ENCODE results near the gene SUV39H2.
"Not testable (repeated sequence)": the region's sequence is repeated elsewhere in the genome, so short reads cannot be mapped to it uniquely, and the experiment has no call there.

SUV39H2 gene

DNA sequence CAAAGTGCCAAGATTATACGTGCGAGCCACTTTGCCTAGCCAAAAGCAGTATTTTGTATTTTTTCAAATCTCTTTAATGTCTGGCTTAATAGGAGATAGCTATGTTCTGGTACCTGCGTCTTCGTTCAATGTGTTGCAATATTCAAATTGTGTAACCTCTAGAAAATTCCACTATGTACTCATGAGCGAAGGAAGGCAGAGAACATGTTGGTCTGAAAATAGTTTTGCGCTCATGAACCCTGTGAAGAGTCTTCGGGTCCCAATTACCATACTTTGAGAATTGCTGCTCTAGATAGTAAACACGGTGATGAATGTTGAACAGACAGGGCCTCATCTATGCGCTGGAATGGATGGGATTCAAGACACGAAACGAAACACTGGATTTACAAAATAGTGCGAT, 2.7 kb upstream of the SUV39H2 start:
- FAIRE-seq (no peak), DNase-seq (ENCODE audit: low spot score) (no peak)

DNA sequence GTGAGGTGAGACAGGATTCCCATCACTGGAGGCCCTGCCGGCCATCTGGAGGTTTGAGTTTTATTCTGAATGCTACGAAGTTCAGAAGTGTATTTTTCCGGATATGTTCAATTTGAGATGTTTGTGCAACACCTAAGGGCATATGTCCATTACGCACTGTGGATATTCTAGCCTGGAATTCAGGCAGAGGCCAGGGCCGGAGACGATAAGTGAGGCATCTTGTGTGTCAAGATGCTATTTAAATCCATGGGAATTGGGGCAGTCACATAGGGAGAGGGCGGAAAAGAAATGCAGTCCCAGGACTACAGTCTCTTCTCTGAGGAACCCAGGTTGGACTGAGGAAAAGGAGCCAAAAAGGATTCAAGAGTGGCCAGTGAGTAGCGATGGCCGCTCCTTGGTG, 1.9 kb upstream of the SUV39H2 start:
- no peak for DNase-seq (ENCODE audit: low spot score)
- FAIRE-seq, result no peak

DNA sequence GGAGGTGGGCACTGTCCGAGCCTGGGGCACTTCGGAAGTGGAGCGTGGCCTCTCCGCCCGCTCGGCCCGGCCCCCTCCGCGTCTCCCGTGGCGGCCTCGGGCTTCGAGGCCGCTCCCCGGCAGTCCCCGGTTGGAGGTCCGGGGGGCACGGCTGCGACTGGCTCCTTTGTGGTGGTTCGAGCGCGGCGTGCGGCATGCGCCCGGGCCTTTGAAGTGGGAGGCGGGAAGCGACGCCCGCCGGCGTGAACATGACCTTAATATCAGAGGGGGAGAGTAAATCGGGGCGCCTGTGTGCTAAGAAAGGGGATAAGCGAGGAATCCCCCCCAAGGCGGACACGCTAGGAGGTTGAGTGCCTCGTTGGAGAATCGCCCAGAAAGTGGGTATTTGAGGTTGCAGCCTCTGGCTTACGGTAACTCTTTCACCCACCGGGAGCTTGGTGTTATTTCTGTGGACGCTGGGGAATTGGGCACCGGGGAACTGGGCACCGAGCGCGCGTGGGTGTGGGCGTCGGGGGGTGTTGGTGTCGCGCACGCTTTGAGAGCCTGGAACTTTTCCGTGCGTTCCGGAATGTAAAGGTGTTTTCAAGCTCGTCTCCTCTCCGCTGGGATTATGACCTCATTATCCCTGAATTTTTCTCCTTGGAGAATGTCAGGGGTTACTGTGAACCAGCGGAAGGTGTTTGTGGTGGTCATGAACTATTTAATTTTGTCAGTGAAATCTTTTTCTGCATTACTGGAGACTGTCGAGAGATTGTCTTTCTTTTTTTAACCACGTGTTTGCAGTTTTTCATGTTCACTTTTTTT, 660 bp downstream of the SUV39H2 start:
- DNase-seq (ENCODE audit: low spot score), result peak; percentile 26
- FAIRE-seq, result no peak

DNA sequence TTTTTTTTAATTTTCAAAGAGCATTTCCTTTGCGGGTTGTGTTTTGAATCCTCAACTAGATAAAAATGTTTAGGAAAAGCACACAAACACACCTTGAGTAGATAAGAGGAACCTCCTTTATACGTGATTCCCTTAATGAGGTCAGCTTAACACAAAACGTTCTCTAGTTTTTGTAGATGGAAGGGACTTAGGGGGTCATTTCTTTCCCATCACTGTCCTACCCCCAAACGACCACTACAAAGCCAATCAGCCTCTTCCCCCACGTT, 1.2 kb downstream of the SUV39H2 start:
- DNase-seq (ENCODE audit: low spot score), result peak; percentile 7
- no peak for FAIRE-seq

DNA sequence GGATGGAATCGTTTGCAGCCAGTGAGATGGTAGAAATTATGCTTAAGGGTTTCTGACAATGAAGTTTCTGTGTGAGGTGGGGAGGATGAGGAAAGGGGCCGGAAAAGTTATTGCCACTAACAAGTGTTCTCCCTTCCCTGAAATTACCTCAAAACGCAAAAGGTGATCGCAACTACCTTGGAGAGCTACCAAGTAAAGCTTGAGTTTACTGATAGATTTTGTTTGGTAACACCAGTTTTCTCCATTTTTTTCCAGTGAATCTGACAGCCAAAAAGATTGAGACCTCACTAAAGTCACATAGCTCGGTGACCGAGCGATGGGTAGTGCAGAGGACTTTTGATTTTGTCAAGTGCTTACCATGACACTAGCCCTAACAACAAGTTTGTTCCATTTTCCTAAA, 1.6 kb downstream of the SUV39H2 start:
- no peak for FAIRE-seq

DNA sequence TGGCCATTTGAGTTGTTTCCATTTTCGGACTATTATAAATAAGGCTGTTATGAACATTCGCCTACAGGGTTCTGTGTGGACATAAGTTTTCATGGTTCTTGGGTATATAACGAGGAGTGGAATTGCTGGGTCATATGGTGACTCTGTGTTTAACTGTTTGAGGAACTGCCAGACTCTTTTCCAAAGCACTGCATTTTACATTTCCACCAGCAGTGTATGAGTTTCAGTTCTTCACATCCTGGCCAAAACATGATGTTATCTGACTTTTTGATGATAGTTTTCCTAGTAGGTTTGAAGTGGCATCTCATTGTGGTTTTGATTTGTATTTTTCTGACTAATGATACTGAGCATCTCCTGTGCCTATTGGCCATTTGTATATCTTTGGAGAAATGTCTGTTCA, 5.4 kb downstream of the SUV39H2 start:
- no peak for FAIRE-seq
- no peak for DNase-seq (ENCODE audit: low spot score)

More for the DNA sequence above, 1.6 kb downstream of the SUV39H2 start:
- peak; percentile 12 for DNase-seq (ENCODE audit: low spot score)

DNA sequence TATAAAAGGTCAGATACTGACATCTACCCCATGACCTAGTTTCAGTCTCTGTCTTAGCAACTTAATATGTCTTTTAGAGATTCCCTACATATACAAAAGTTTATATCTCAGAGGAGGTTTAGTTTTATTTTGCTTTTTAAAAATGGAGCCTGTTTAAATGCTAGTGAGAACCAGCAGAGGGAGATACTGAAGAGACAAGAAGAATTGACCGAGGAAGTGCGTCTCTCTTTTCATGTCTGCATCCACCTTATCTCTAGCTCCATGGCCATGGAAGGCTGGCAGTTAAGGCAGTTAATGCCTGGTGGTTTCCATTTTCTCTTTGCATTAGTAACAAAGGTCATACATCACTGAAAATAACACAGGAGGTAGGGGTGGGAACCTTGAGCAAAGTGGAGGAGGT, 10.7 kb downstream of the SUV39H2 start:
- DNase-seq (ENCODE audit: low spot score) (no peak), FAIRE-seq (no peak)

DNA sequence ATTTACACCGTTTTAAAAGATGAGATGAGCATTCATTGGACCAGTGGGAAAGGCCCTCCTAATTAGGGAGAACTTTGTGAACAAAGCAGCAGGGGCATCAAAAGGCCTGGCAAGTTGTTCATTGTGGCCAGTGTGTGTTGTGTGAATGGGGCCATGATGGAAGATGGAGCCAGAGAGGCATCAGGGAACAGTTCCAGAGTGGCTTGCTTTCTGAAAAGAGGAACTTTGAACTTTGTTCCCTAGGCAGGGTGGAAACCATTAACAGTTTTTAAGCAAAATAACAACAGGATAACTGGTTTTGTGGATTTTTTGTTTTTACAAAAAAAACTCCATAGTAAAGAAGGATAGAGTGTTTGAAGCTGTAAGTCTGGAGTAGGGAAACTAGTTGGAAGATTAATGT, 12.5 kb downstream of the SUV39H2 start:
- FAIRE-seq (no peak), DNase-seq (ENCODE audit: low spot score) (no peak)

DNA sequence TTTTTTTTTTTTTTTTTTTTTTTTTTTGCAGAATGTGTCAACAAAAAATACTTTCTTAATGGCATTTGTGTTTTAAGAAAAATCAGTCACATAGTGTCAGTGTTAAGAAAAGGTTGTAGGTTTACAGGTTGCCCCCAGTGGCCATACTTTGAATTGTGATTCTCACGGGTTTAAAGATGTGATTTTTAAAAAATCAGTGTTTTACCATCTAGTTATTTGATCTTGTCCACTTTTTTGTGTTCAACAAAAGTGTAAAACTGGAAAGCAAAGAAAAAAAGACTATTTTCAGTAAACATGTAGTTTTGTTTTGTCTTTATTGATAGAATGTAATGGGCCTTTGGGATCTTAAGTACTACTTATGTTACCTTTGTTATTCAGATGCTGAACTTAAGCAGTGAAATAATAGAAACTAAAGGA, 25.7 kb downstream of the SUV39H2 start:
- DNase-seq (ENCODE audit: low spot score) (peak; percentile 31), FAIRE-seq (no peak)

DNA sequence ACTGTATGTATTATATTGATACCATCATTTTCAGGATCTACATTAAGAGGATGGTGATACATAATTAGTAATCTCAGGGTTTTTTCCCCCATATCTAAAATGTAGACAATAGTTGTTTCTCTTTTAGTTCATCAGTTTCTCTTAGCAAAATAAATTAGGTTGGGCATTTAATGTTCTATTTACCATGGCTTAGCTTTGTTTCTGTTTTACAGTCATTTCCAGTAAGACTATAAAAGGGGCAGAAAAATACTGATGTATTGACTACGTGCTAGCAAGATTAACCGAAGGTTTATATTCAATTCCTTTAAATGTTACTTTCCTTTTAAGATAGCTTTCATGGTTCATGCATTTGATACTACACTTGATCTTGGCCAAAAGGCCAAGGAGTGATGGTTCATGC, 26.2 kb downstream of the SUV39H2 start:
- no peak for FAIRE-seq

DNA sequence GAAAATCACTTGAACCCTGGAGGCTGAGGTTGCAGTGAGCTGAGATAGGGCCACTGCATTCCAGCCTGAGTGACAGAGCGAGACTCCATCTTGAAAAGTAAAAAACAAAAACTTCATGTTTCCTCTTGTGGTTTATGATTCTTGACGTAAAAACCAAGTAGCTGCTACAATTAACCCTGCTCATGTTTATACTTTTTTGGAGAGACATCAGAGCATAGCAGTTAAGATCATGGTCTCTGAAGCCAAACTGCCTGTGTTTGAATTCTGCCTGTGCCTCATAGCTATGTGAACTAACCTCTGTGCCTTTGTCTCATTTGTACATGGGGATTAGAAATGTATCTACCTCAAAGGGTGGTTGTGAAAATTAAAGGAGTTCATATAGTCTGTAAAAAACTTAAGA, 27.2 kb downstream of the SUV39H2 start:
- no peak for DNase-seq (ENCODE audit: low spot score)
- no peak for FAIRE-seq

More for the DNA sequence above, 26.2 kb downstream of the SUV39H2 start:
- no peak for DNase-seq (ENCODE audit: low spot score)

DNA sequence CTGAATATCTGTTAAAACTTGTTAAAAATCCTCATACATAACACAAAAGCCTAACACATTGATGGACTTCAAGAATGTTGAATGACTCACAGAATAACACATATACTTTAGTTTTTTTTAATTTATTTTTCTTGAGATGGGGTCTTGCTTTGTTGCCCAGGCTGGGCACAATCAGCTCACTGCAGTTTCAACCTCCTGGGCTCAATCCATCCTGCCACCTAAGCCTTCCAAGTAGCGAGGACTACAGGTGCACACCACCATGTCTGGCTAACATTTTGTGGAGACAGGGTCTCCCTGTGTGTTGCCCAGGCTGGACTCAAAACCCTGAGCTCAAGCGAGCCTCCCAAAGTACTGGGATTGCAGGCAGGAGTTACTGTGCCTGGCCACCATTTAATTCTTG, 28.1 kb downstream of the SUV39H2 start:
- DNase-seq (ENCODE audit: low spot score) (no peak), FAIRE-seq (no peak)

DNA sequence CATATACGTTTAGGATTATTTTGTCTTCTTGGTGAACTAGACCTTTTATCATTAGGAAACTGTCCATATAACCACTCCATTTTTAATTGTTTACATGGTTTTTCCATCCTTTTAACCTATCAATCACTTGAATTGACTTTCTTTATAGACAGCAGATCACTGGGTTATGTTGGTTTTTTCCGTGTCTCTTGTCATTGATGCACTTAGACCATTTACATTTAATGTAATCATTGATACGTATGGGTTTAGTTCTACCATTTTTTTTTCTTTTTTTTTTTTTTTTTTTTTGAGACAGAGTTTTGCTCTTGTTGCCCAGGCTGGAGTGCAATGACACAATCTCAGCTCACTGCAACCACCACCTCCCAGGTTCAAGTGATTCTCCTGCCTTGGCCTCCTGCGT, 28.9 kb downstream of the SUV39H2 start:
- DNase-seq (ENCODE audit: low spot score); FAIRE-seq: not testable (repeated sequence)

DNA sequence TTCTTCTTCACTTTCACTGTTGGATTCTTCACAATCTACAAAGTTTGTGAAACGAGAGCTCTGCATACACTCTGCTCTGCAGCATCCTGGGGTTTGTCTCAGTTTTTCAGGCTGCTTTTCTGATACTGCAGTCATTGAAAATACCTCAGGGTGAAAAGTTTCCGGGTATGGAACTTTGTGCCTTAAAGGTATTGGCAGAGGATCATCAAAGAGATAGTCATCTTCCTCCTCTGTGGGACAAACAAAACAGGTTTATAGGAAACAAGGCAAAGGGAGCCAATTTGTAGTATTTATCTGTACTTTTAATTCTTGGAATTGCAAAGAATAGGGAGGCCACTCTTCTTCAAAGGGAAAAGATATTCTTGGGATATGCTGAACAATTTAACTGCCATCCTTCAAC, 30.4 kb downstream of the SUV39H2 start:
- FAIRE-seq (no peak), DNase-seq (ENCODE audit: low spot score) (no peak)

DNA sequence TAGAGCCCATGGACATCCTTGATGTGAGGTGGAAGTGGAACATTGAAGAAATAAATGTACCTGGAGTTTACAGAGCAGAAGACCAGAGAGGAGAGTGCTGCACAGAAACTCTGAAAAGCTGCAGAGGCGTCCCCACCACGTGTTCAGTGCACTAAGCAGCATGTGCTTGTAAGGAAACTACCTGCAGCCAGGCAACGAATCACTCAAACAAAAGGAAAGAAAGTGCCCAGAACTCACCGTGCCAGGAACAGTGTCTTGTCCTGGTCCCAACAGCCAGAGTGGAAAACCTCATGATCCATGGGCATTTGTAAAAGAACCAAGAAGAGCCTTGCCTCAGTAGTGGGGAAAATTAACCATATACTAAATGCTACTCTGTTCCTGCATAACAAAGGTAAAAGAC, 32.3 kb downstream of the SUV39H2 start:
- DNase-seq (ENCODE audit: low spot score), result no peak
- no peak for FAIRE-seq

DNA sequence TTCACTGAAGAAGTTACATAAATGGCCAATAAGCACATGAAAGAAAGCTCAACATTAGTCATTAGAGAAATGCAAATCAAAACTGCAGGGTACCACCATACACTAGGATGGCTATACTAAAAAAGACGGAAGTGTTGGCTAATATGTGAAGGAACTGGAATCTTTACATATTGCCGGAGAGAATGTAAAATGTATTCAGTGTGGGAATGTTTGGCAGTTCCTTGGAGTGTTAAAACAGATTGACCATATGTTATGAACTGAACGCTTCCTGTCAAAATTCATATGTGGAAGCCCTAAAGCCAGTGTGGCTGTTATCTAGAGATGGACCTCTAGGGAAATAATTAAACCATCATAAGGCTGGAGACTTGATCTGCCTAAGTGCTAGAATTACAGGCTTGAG, 33.1 kb downstream of the SUV39H2 start:
- DNase-seq (ENCODE audit: low spot score) (no peak), FAIRE-seq (no peak)

DNA sequence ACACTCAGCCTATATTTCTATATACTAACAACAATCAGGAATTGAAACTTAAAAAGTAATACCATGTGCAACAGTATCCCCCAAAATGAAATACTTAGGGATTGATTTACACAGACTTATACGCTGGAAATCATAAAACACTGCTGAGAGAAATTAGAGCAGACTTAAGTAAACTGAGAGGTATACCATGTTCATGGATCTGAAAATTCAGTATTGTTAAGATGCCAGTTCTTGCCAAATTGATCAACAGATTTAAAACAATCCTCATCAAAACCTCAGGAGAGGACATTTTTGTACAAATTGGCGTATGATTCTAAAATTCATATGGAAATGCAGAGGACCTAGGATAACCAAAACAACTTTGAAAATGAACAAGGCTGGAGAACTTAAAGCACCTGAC, 37.9 kb downstream of the SUV39H2 start:
- FAIRE-seq (no peak), DNase-seq (ENCODE audit: low spot score) (no peak)

DNA sequence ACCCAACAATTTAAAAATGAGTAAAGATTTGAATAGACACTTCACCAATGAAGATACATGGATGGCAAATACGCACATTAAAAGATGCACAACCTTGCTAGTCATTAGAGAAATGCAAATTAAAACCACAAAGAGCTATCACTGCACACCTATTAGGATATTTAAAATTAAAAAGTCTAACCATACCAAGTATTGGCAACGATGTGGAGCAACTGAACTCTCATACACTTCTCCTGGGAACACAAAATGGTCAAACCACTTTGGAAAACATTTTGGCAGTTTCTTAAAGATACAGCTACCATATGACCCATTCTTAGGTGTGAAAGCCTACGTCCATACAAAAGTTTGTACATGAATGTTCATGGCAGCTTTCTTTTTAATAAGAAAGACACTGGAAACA, 39.2 kb downstream of the SUV39H2 start:
- no peak for FAIRE-seq
- DNase-seq (ENCODE audit: low spot score), result no peak

DNA sequence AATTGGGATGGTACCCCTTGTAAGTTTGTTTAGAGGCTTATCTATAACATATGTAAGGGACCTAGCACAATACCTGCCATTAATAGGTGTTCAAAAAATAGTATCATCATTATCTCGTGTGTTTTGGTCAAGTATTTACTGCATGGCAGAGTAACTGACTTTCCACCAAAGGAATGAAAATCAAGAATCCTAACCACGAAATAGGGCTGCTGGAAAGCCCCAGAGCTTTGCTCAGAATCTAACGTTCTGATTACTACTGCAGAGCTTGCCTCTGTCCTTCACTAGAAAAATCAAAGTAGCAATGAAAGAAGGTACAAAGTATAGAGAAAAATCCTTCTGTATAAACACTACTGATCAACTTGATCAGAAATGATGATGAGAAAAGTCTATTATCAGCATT, 40.3 kb downstream of the SUV39H2 start:
- FAIRE-seq (no peak), DNase-seq (ENCODE audit: low spot score) (no peak)

DNA sequence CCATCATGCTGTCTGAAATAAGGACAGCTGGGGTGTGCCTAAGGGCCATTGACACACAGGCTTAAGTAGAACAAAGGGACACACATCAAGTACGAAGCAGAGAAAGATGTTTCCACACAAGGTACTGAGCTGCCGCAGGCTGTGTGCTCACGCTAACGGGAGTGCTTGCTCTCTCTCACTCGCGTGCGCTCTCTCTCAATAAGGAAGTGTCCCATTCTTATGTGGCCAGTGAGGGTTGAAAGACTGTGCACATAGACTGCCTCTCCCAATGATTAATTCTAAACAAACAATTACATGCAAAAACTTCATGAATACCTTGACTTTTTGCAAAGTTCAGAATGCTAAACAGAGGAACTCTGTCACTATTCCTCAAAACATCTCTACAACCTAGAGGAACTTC, 45.3 kb downstream of the SUV39H2 start:
- FAIRE-seq (no peak), DNase-seq (ENCODE audit: low spot score) (no peak)

DNA sequence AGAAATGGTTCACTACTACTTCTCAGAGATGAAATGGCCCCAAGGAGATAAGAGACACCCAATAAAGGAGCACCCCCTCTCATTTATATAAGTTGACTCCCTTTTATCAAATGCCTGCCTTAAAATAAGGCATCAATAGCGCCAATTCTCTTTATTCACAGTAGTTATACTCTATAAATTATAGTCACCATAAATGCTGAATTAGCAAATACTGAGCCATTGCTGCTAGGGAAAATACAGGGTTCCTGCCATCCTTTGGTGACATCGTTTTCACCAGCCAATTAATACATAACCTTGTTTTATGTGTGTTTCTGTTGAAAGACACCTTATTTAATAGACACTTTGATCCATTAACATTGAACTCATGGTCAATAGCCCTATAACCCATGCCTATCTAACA, 46.6 kb downstream of the SUV39H2 start:
- DNase-seq (ENCODE audit: low spot score) (no peak), FAIRE-seq (no peak)

DNA sequence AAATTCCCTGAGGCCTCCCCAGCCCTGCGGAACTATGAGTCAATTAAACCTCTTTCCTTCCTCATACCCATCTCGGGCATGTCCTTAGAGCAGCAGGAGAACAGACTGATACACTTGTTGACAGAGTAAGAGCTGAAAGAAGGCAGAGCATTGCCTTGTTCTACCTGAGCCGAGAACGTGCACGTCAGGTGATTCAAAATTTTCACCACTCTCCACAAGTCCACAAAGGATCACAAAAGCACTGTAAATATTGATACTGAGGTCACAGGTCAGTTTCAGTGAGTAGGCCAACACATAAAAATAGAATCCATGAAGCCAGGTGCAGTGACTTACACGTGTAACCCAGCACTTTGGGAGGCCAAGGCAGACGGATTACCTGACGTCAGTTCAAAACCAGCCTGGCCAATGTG, 47.4 kb downstream of the SUV39H2 start:
- DNase-seq (ENCODE audit: low spot score) (no peak), FAIRE-seq (no peak)

DNA sequence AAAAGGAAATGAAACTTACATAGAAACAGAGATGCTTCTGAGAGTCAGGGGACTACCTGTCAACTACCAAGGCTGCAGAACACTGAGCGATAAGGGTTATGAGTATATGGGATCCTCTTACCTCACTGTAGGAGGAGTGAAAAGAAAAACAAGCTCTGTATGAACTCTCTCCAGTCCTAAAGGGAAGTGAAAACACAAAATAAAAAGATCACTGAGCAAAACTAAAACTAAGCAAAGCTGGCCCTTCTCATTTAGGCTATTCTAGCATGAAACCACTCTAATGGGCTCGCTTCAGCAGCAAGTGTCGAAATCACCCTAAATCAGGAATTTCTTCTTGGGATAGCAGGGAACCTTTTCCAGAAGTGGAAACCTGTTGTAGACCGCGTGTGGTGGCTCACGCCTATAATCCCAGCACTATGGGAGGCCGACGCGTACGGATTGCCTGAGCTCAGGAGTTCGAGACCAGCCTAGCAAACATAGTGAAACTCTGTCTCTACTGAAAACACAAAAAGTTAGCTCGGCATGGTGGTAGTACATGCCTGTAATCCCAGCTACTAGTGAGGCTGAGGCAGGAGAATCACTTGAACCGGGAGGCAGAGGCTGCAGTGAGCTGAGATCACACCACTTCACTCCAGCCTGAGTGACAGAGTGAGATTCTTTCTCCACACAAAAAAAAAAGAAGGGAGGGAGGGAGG, 48.2 kb downstream of the SUV39H2 start:
- DNase-seq (ENCODE audit: low spot score) (no peak), FAIRE-seq (no peak)

Data from urothelium cell line (cell line).